HCT116 (cell line): ENCODE results near the gene TNPO1. TPM values are rescaled to one million over a fixed set of nuclear protein-coding genes. Genes with fewer than 3 reads are reported as not detected.

ENCODE experiments used
- ATAC-seq: fragments of 200-7000 bp; cut with Tn5 transposase; 2 replicates; pipeline ENCODE4 v1.9.1; 2020; ENCODE audit warnings: mild to moderate bottlenecking, moderate library complexity
- BruUV-seq: library from RNA; stranded (reverse); fragments of 400-500 nt; replicated peaks from 2 replicates; lab custom pipeline; 2021; lab: Mats Ljungman, UMichigan
- CTCF ChIA-PET: fragments of 300-600 bp; sonication (Branson Sonifier 250); formaldehyde crosslinking; loops from one replicate; lab custom pipeline; 2021; ENCODE audit warnings: antibody characterized with exemption; lab: Charles Lee
- POLR2A ChIA-PET: fragments of 300-600, 350-600 bp; sonication (Branson Sonifier 250); formaldehyde crosslinking; loops from one replicate; lab custom pipeline; 2021; ENCODE audit warnings: antibody characterized with exemption; lab: Charles Lee
- RAD21 ChIA-PET, 2 experiments: fragments of 300-600 bp; sonication (Branson Sonifier 250); formaldehyde crosslinking; loops; one replicate each; lab custom pipeline; 2023; ENCODE audit warnings: low total read pairs in 2 of 2; ENCODE audit not compliant: uncharacterized antibody in 2 of 2, unreplicated experiment in 2 of 2, low non-redundant PET in 1 of 2; lab: Charles Lee
- DNase-seq: peaks from one replicate; pipeline ENCODE4 v3.0.0-alpha.2; 2010; ENCODE audit warnings: low read depth, low spot score
- H2AFZ ChIP-seq: fragments of 200-600 bp; shearing (Covaris generic), sonication (generic); 2 replicates; pipeline ENCODE4 v1.6.1; 2017; ENCODE audit warnings: low read depth, mixed run types, mixed read lengths, antibody characterized with exemption, low read length; ENCODE audit not compliant: poor library complexity, severe bottlenecking
- H3K27ac ChIP-seq: 2 replicates; pipeline ENCODE4 v1.5.1; 2012; ENCODE audit warnings: low read depth, low read length
- H3K27me3 ChIP-seq: fragments of 200-600 bp; sonication (generic); 2 replicates; pipeline ENCODE4 v1.6.1; 2016; ENCODE audit warnings: mixed run types, low read length, mixed read lengths; ENCODE audit not compliant: insufficient read depth
- H3K36me3 ChIP-seq, 2 experiments: fragments of 200-500 bp in 1 of 2; fragments of 200-600 bp in 1 of 2; sonication (Bioruptor generic) in 1 of 2; sonication (generic) in 1 of 2; 2 replicates each; pipeline versions ENCODE4 v1.5.1 to v1.6.1; 2014 to 2016; ENCODE audit warnings: low read length in 2 of 2, inconsistent platforms in 1 of 2, mixed read lengths in 1 of 2, mixed run types in 1 of 2; ENCODE audit not compliant: insufficient read depth in 2 of 2, control insufficient read depth in 1 of 2
- H3K4me1 ChIP-seq, 2 experiments: fragments of 200-600 bp in 1 of 2; sonication (generic) in 1 of 2; 2 replicates each; pipeline versions ENCODE4 v1.5.1 to v1.6.1; 2012 to 2017; ENCODE audit warnings: low read length in 2 of 2, inconsistent platforms in 1 of 2, mild to moderate bottlenecking in 1 of 2, mixed read lengths in 1 of 2, mixed run types in 1 of 2, moderate library complexity in 1 of 2; ENCODE audit not compliant: insufficient read depth in 2 of 2, control insufficient read depth in 1 of 2
- H3K4me2 ChIP-seq: fragments of 200-600 bp; sonication (generic); 2 replicates; pipeline ENCODE4 v1.6.1; 2017; ENCODE audit warnings: mixed run types, low read length, mixed read lengths
- H3K4me3 ChIP-seq, 2 experiments: fragments of 200-600 bp in 1 of 2; sonication (generic) in 1 of 2; replicated peaks in 1 of 2; 2 replicates each; pipeline ENCODE4 v1.5.1; 2011 to 2016; ENCODE audit warnings: low read length in 2 of 2, control low read depth in 1 of 2, low read depth in 1 of 2, mild to moderate bottlenecking in 1 of 2, mixed read lengths in 1 of 2, mixed run types in 1 of 2
- H3K79me2 ChIP-seq: fragments of 200-600 bp; sonication (generic); 2 replicates; pipeline ENCODE4 v1.6.1; 2017; ENCODE audit warnings: mild to moderate bottlenecking, mixed run types, low read length, moderate library complexity, mixed read lengths; ENCODE audit not compliant: insufficient read depth
- H3K9ac ChIP-seq: fragments of 200-600 bp; sonication (generic); 2 replicates; pipeline ENCODE4 v1.6.1; 2016; ENCODE audit warnings: low read length, mixed read lengths
- H3K9me2 ChIP-seq: fragments of 200-600 bp; sonication (generic), shearing (Covaris generic); 2 replicates; pipeline ENCODE4 v1.6.1; 2017; ENCODE audit warnings: mixed run types, mild to moderate bottlenecking, moderate library complexity; ENCODE audit not compliant: insufficient read depth
- H3K9me3 ChIP-seq, 2 experiments: fragments of 200-500 bp in 1 of 2; fragments of 200-600 bp in 1 of 2; sonication (Bioruptor generic) in 1 of 2; sonication (generic) in 1 of 2; 2 replicates each; pipeline ENCODE4 v1.6.1; 2014 to 2017; ENCODE audit warnings: low read length in 2 of 2, mixed read lengths in 2 of 2, inconsistent platforms in 1 of 2, low read depth in 1 of 2, mild to moderate bottlenecking in 1 of 2, mixed run types in 1 of 2, moderate library complexity in 1 of 2; ENCODE audit not compliant: control insufficient read depth in 1 of 2, insufficient read depth in 1 of 2
- H4K20me1 ChIP-seq: fragments of 200-600 bp; sonication (generic), shearing (Covaris generic); 2 replicates; pipeline ENCODE4 v1.6.1; 2017; ENCODE audit warnings: mixed run types, mild to moderate bottlenecking, moderate library complexity; ENCODE audit not compliant: insufficient read depth
- FOSL1 ChIP-seq: IDR thresholded peaks from 2 replicates; pipeline ENCODE4 v1.6.1; 2012; ENCODE audit warnings: low read depth
- POLR2A ChIP-seq: IDR thresholded peaks from 2 replicates; pipeline ENCODE4 v1.7.0; 2011; ENCODE audit warnings: borderline replicate concordance; ENCODE audit not compliant: insufficient read depth, insufficient read length; ENCODE audit errors: extremely low read depth
- SIN3A ChIP-seq: IDR thresholded peaks from 2 replicates; pipeline ENCODE4 v1.6.1; 2012; ENCODE audit warnings: low read depth
- SP1 ChIP-seq: IDR thresholded peaks from 2 replicates; pipeline ENCODE4 v1.6.1; 2012; ENCODE audit warnings: low read depth
- TCF7L2 ChIP-seq: IDR thresholded peaks from 2 replicates; pipeline ENCODE4 v1.7.0; 2011; ENCODE audit warnings: borderline replicate concordance, inconsistent platforms; ENCODE audit not compliant: insufficient read depth, insufficient read length; ENCODE audit errors: extremely low read depth
- YY1 ChIP-seq: IDR thresholded peaks from 2 replicates; pipeline ENCODE4 v1.6.1; 2011; ENCODE audit warnings: low read length, low read depth, moderate library complexity, mild to moderate bottlenecking; ENCODE audit not compliant: insufficient replicate concordance; ENCODE audit errors: extremely low read depth
- ZFX ChIP-seq: fragments of 450-650 bp; IDR thresholded peaks from 2 replicates; pipeline ENCODE4 v1.6.1; 2017
- intact Hi-C: fragments of 100-400 bp; cut with micrococcal nuclease; formaldehyde crosslinking; loops from 2 replicates; pipeline ENCODE4 v1.10.0; 2022
- total RNA-seq: library from RNA; stranded (reverse); gene quantifications from one replicate; pipeline ENCODE4 v1.2.1, GENCODE V29; 2021; ENCODE audit not compliant: unreplicated experiment
- TF ChIP-seq, protein P1 (sequence below): IDR thresholded peaks from 2 replicates; pipeline ENCODE4 v1.6.1; 2011; ENCODE audit warnings: mild to moderate bottlenecking, low read length, moderate library complexity; ENCODE audit not compliant: insufficient replicate concordance; ENCODE audit errors: extremely low read depth
- TF ChIP-seq, protein P2 (sequence below): IDR thresholded peaks from 2 replicates; pipeline ENCODE4 v1.6.1; 2012
- TF ChIP-seq, protein P3 (sequence below): IDR thresholded peaks from 2 replicates; pipeline ENCODE4 v1.6.1; 2012; ENCODE audit warnings: low read depth

The TNPO1 gene
- total RNA-seq, 1 experiment from 2014 or later = 104 TPM

DNA sequence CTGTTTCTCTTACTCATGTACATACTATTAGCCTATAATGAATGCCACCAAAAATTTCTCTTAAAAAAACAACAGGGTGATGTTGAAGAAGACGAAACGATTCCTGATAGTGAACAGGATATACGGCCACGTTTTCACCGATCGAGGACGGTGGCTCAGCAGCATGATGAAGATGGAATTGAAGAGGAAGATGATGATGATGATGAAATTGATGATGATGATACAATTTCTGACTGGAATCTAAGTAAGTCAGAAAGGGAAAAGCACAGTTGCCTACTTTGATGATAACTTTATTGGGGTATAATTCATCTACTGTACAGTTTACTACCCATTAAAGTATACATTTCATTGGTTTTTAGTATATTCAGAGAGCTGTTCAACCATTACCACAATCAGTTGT, 66.5 kb downstream of the TNPO1 start:
- Histone ChIP-seq H2AFZ (no peak overlapping the region), H3K9me2 (no peaks in the 10 kb centered on the region), H3K79me2 (peaks cover 89% of the 10 kb centered on the region), H3K36me3 (peaks cover 34 to 52% of the 10 kb centered on the region in 2 experiments), H3K9me3 (no peaks in the 10 kb centered on the region), H4K20me1 (peaks cover 15% of the 10 kb centered on the region; the same call in 1 of the 2 replicates), H3K27me3 (no peaks in the 10 kb centered on the region), H3K9ac (no peak overlapping the region), H3K4me3 (no peak overlapping the region), H3K27ac (no peak overlapping the region), H3K4me2 (no peak overlapping the region), H3K4me1 (no peaks in the 10 kb centered on the region)
- BruUV-seq = no TSS peak
- POLR2A ChIA-PET = no interaction called here
- TF ChIP-seq, protein P1, sequence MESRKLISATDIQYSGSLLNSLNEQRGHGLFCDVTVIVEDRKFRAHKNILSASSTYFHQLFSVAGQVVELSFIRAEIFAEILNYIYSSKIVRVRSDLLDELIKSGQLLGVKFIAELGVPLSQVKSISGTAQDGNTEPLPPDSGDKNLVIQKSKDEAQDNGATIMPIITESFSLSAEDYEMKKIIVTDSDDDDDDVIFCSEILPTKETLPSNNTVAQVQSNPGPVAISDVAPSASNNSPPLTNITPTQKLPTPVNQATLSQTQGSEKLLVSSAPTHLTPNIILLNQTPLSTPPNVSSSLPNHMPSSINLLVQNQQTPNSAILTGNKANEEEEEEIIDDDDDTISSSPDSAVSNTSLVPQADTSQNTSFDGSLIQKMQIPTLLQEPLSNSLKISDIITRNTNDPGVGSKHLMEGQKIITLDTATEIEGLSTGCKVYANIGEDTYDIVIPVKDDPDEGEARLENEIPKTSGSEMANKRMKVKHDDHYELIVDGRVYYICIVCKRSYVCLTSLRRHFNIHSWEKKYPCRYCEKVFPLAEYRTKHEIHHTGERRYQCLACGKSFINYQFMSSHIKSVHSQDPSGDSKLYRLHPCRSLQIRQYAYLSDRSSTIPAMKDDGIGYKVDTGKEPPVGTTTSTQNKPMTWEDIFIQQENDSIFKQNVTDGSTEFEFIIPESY = no peak
- TF ChIP-seq FOSL1 = no peak
- no peak for TF ChIP-seq POLR2A
- TF ChIP-seq SIN3A = no peak
- TF ChIP-seq, protein P2, sequence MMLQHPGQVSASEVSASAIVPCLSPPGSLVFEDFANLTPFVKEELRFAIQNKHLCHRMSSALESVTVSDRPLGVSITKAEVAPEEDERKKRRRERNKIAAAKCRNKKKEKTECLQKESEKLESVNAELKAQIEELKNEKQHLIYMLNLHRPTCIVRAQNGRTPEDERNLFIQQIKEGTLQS = no peak
- TF ChIP-seq SP1 = no peak
- no peak for DNase-seq
- ATAC-seq = no peak
- intact Hi-C loops = no loop called here
- RAD21 ChIA-PET = no interaction called here
- CTCF ChIA-PET = no interaction called here

DNA sequence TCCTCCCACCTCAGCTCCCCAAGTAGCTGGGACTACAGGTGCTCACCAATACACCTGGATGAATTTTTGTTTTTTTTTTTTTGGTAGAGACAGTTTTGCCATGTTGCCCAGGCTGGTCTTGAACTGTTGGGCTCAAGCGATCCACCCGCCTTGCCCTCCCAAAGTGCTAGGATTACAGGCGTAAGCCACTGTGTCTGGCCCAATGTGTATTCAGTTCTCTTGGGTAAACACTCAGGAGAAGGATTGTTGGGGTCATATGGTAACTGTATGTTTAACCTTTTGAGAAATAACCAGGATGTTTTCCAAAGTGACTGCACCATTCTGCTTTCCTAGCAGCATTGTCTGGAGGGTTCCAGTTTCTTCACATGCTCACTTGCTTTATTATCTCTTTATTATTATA, 67.4 kb downstream of the TNPO1 start:
- ChIA-PET POLR2A (no interaction called here), CTCF (no interaction called here), RAD21 (no interaction called here)
- Histone ChIP-seq H3K27ac (no peak overlapping the region), H3K4me1 (no peaks in the 10 kb centered on the region), H2AFZ (no peak overlapping the region), H3K27me3 (no peaks in the 10 kb centered on the region), H3K36me3 (peaks cover 34 to 54% of the 10 kb centered on the region in 2 experiments), H3K4me3 (no peak overlapping the region), H3K9ac (no peak overlapping the region), H3K9me2 (no peaks in the 10 kb centered on the region), H4K20me1 (peaks cover 11% of the 10 kb centered on the region; the same call in 1 of the 2 replicates), H3K79me2 (peaks cover 89% of the 10 kb centered on the region), H3K4me2 (no peak overlapping the region), H3K9me3 (no peaks in the 10 kb centered on the region)
- BruUV-seq = no TSS peak
- ATAC-seq (no peak), DNase-seq (no peak)
- TF ChIP-seq, protein P3, sequence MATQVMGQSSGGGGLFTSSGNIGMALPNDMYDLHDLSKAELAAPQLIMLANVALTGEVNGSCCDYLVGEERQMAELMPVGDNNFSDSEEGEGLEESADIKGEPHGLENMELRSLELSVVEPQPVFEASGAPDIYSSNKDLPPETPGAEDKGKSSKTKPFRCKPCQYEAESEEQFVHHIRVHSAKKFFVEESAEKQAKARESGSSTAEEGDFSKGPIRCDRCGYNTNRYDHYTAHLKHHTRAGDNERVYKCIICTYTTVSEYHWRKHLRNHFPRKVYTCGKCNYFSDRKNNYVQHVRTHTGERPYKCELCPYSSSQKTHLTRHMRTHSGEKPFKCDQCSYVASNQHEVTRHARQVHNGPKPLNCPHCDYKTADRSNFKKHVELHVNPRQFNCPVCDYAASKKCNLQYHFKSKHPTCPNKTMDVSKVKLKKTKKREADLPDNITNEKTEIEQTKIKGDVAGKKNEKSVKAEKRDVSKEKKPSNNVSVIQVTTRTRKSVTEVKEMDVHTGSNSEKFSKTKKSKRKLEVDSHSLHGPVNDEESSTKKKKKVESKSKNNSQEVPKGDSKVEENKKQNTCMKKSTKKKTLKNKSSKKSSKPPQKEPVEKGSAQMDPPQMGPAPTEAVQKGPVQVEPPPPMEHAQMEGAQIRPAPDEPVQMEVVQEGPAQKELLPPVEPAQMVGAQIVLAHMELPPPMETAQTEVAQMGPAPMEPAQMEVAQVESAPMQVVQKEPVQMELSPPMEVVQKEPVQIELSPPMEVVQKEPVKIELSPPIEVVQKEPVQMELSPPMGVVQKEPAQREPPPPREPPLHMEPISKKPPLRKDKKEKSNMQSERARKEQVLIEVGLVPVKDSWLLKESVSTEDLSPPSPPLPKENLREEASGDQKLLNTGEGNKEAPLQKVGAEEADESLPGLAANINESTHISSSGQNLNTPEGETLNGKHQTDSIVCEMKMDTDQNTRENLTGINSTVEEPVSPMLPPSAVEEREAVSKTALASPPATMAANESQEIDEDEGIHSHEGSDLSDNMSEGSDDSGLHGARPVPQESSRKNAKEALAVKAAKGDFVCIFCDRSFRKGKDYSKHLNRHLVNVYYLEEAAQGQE = no peak
- TF ChIP-seq YY1 (no peak), TCF7L2 (no peak), ZFX (no peak)
- intact Hi-C loops = no loop called here
